ENCODE results near the gene NUP210L. TPM values are rescaled to one million over a fixed set of nuclear protein-coding genes. Genes with fewer than 3 reads are reported as not detected.
A peak's percentile ranks its signal among the peaks of the same experiment; 100 is the strongest.

The NUP210L gene
- total and polyA plus RNA-seq, 2 of the 13 experiments (the other 11 are each of a cell fraction or from before 2014, with no cell fraction given), result not detected

- TF ChIP-seq FOXC1 (CRISPR knock-in tag; IDR thresholded peaks at IDR 0.05; ENCODE audit: borderline replicate concordance), result peak; percentile 75
- TF ChIP-seq TSC22D2 (CRISPR knock-in tag; IDR thresholded peaks at IDR 0.05; ENCODE audit: borderline replicate concordance), result peak; percentile 68; the same call in 1 of the 2 replicates
- TF ChIP-seq CCDC6 (CRISPR knock-in tag; IDR thresholded peaks at IDR 0.05), result peak; percentile 92
- TF ChIP-seq ZBTB1 (CRISPR knock-in tag; IDR thresholded peaks at IDR 0.05; ENCODE audit: borderline replicate concordance), result no peak
- peak; percentile 38; the same call in 1 of the 2 replicates for TF ChIP-seq ZNF414 (CRISPR knock-in tag; IDR thresholded peaks at IDR 0.05)
- TF ChIP-seq ZNF253 (CRISPR knock-in tag; IDR thresholded peaks at IDR 0.05; ENCODE audit: borderline replicate concordance), result no peak
- TF ChIP-seq JUND (CRISPR knock-in tag; IDR thresholded peaks at IDR 0.05), result no peak
- peak; percentile 85; the same call in 1 of the 2 replicates for TF ChIP-seq ZNF343 (CRISPR knock-in tag; IDR thresholded peaks at IDR 0.05)
- TF ChIP-seq ZNF772 (CRISPR knock-in tag; IDR thresholded peaks at IDR 0.05), result peak; percentile 93
- peak; percentile 26; the same call in 1 of the 2 replicates for TF ChIP-seq ZNF281 (CRISPR knock-in tag; IDR thresholded peaks at IDR 0.05; ENCODE audit: borderline replicate concordance)
- TF ChIP-seq KLF11 (CRISPR knock-in tag; IDR thresholded peaks at IDR 0.05), result peak; percentile 72; the same call in 1 of the 2 replicates
- TF ChIP-seq ZNF792 (CRISPR knock-in tag; IDR thresholded peaks at IDR 0.05), result peak; percentile 93
- TF ChIP-seq FOXJ3 (CRISPR knock-in tag; IDR thresholded peaks at IDR 0.05; ENCODE audit: borderline replicate concordance), result no peak; the same call in 1 of the 2 replicates
- 0 out of 2 replicates have a peak, but pooled peaks have one; percentile 11 for TF ChIP-seq KAT7 (CRISPR knock-in tag; IDR thresholded peaks at IDR 0.05; ENCODE audit: borderline replicate concordance)
- no peak for TF ChIP-seq TBL1XR1 (IDR thresholded peaks at IDR 0.05; ENCODE audit: borderline replicate concordance, low read length, partially characterized antibody)
- TF ChIP-seq REPIN1 (CRISPR knock-in tag; IDR thresholded peaks at IDR 0.05; ENCODE audit: borderline replicate concordance, low read depth), result peak; percentile 79
- no peak for TF ChIP-seq HNRNPUL1 (IDR thresholded peaks at IDR 0.05; ENCODE audit: low read depth, low read length)
- 0 out of 2 replicates have a peak, but pooled peaks have one; percentile 33 for TF ChIP-seq KDM4B (CRISPR knock-in tag; IDR thresholded peaks at IDR 0.05)
- peak; percentile 81 for TF ChIP-seq PHF20 (CRISPR knock-in tag; IDR thresholded peaks at IDR 0.05)
- TF ChIP-seq ZBTB4 (CRISPR knock-in tag; IDR thresholded peaks at IDR 0.05; ENCODE audit: borderline replicate concordance), result no peak
Measured at GRCh38 chr1:153967107-153967999, 187.5 kb downstream of the NUP210L start, which contains the start of gene CREB3L4 (continued).

All from HepG2 (cell line).